ENCODE data around the gene TRIM14. TPM values are rescaled to one million over a fixed set of nuclear protein-coding genes. Genes with fewer than 3 reads are reported as not detected.

Gene TRIM14
- total RNA-seq, 1 experiment from 2014 or later: 12.5 TPM

GRCh38 chr9:98104445-98104881 lies 14.6 kb downstream of the TRIM14 start:
- H2BK20ac ChIP-seq (ENCODE audit: low read depth, low read length, poor library complexity, severe bottlenecking): no peak overlapping the region
- Mint-ChIP-seq H3K4me1 (peaks cover 20 to 22% of the 10 kb centered on the region in 2 experiments), H3K4me3 (no peak overlapping the region), H3K36me3 (ENCODE audit: insufficient read depth in 1 of 3, low read depth in 3 of 3) (peaks cover 6 to 31% (median 13%) of the 10 kb centered on the region in 3 experiments; a peak in 5 of 7 replicates), H3K9me3 (no peaks in the 10 kb centered on the region), H3K27ac (peak overlapping the region in 2 of 3 experiments; percentile 10 to 27; a peak in 2 of 7 replicates), H3K27me3 (ENCODE audit: low read depth) (no peaks in the 10 kb centered on the region)
- H2BK15ac ChIP-seq (ENCODE audit: low read depth, low read length): no peak overlapping the region
- H3K79me2 ChIP-seq (ENCODE audit: insufficient read depth, low read length): no peaks in the 10 kb centered on the region
- H3K4me2 ChIP-seq (ENCODE audit: insufficient read depth, insufficient read length, low read length): no peak overlapping the region
- H3K14ac ChIP-seq (ENCODE audit: insufficient read depth, low read length): no peak overlapping the region
- H3K9me3 ChIP-seq (ENCODE audit: control insufficient read depth, low read depth, low read length): no peaks in the 10 kb centered on the region
- no peak overlapping the region for H4K5ac ChIP-seq (ENCODE audit: insufficient read length, low read depth, low read length)
- no CpG with 5 or more reads among the region's 3 CpGs for WGBS (ENCODE audit: extremely low coverage, insufficient read length, low lambda C conversion rate)
- H3K4me1 ChIP-seq (ENCODE audit: insufficient read depth, low read length): peaks cover 2% of the 10 kb centered on the region
- TF ChIP-seq CTCF (conservative IDR thresholded peaks at IDR 0.05): no peak
- no peaks in the 10 kb centered on the region for H4K20me1 ChIP-seq (ENCODE audit: control insufficient read depth, insufficient read depth, insufficient read length)
- no peak overlapping the region for H4K91ac ChIP-seq (ENCODE audit: insufficient read length, low read depth, low read length)
- H4K8ac ChIP-seq (replicated peaks; ENCODE audit: insufficient read length, low read depth, low read length): no peak overlapping the region
- H2BK5ac ChIP-seq (ENCODE audit: insufficient read length, low read length): no peak overlapping the region
- no peak overlapping the region for H2BK12ac ChIP-seq (ENCODE audit: insufficient read length, low read depth, low read length)
- H3K27me3 ChIP-seq (ENCODE audit: insufficient read depth, low read length): no peaks in the 10 kb centered on the region
- H2BK120ac ChIP-seq (ENCODE audit: low read depth, low read length, poor library complexity, severe bottlenecking): no peak overlapping the region
- H2AFZ ChIP-seq (ENCODE audit: low read length): no peak overlapping the region
- no peak overlapping the region for H3T11ph ChIP-seq (ENCODE audit: low read length)
- H3K4ac ChIP-seq (ENCODE audit: low read depth, low read length): no peak overlapping the region
- H3K23me2 ChIP-seq (ENCODE audit: insufficient read length, low read depth, low read length, poor library complexity, severe bottlenecking): no peaks in the 10 kb centered on the region
- H3K23ac ChIP-seq (ENCODE audit: insufficient read length, low read depth, low read length): no peak overlapping the region
- no peak overlapping the region for H3K9ac ChIP-seq (ENCODE audit: extremely low read depth, insufficient read length, low read length)
- no peaks in the 10 kb centered on the region for H3K79me1 ChIP-seq (ENCODE audit: insufficient read depth, low read depth, low read length, poor library complexity, severe bottlenecking)
- no peak overlapping the region for H3K27ac ChIP-seq (ENCODE audit: insufficient read length, low read depth, low read length)
- H3K56ac ChIP-seq (ENCODE audit: insufficient read length, low read depth, low read length): no peak overlapping the region
- no peak overlapping the region for H2AK5ac ChIP-seq (ENCODE audit: insufficient read length, low read length)
- no peak overlapping the region for H3K18ac ChIP-seq (ENCODE audit: insufficient read length, low read depth, low read length)
- no peak for DNase-seq
